H1 (cell line): ENCODE results near the gene PHF1. TPM values are rescaled to one million over a fixed set of nuclear protein-coding genes. Genes with fewer than 3 reads are reported as not detected.

Experiments
- CTCF ChIA-PET: fragments of 300-600 bp; sonication (Branson Sonifier 250); formaldehyde crosslinking; loops from one replicate; lab custom pipeline; 2021; ENCODE audit not compliant: partially characterized antibody; lab: Charles Lee
- POLR2A ChIA-PET: fragments of 300-600 bp; sonication (Branson Sonifier 250); formaldehyde crosslinking; loops from one replicate; lab custom pipeline; 2021; ENCODE audit warnings: inconsistent platforms; ENCODE audit not compliant: partially characterized antibody; lab: Charles Lee
- DNase-seq, 2 experiments: peaks; one replicate each; pipeline versions ENCODE4 v3.0.0 to v3.0.0-alpha.2; 2010 to 2022; ENCODE audit warnings: low spot score in 2 of 2, low read depth in 1 of 2, mixed read lengths in 1 of 2
- FAIRE-seq: peaks from 2 replicates; lab custom pipeline; 2011; peaks lifted over from hg19 to GRCh38; lab: Jason Lieb, UNC
- H2AFZ ChIP-seq: 2 replicates; pipeline ENCODE4 v1.8.1; 2012; ENCODE audit warnings: low read length, inconsistent platforms
- H2AK5ac ChIP-seq: 2 replicates; pipeline ENCODE4 v1.6.1; 2013; ENCODE audit warnings: low read depth, low read length
- H2BK120ac ChIP-seq: replicated peaks from 2 replicates; pipeline ENCODE3; 2013; ENCODE audit warnings: low read depth, low read length, inconsistent platforms
- H2BK12ac ChIP-seq: 2 replicates; pipeline ENCODE4 v1.6.1; 2013; ENCODE audit warnings: low read depth, low read length
- H2BK15ac ChIP-seq: 2 replicates; pipeline ENCODE4 v1.6.1; 2013; ENCODE audit warnings: low read length
- H2BK20ac ChIP-seq: 2 replicates; pipeline ENCODE4 v1.6.1; 2013; ENCODE audit warnings: low read length
- H2BK5ac ChIP-seq: 2 replicates; pipeline ENCODE4 v1.6.1; 2013; ENCODE audit warnings: low read depth, low read length
- H3K14ac ChIP-seq: 2 replicates; pipeline ENCODE4 v1.6.1; 2013; ENCODE audit warnings: inconsistent platforms; ENCODE audit not compliant: insufficient read length
- H3K18ac ChIP-seq: 2 replicates; pipeline ENCODE4 v1.6.1; 2013; ENCODE audit warnings: low read length; ENCODE audit errors: extremely low read depth
- H3K23ac ChIP-seq: 2 replicates; pipeline ENCODE4 v1.6.1; 2013; ENCODE audit warnings: inconsistent platforms; ENCODE audit not compliant: insufficient read length
- H3K23me2 ChIP-seq: 2 replicates; pipeline ENCODE4 v1.6.1; 2013; ENCODE audit warnings: low read depth, low read length
- H3K27ac ChIP-seq: 2 replicates; pipeline ENCODE4 v1.6.1; 2011; ENCODE audit warnings: low read depth, low read length, inconsistent platforms
- H3K27me3 ChIP-seq, 4 experiments: replicated peaks in 1 of 4; 1 replicate in 1 of 4; 2 replicates in 3 of 4; pipeline versions ENCODE4 v1.6.1 to v1.8.1; 2011 to 2013; ENCODE audit warnings: low read length in 3 of 4, mild to moderate bottlenecking in 3 of 4, inconsistent platforms in 2 of 4, mixed read lengths in 2 of 4, moderate library complexity in 1 of 4; ENCODE audit not compliant: control insufficient read depth in 3 of 4, insufficient read depth in 3 of 4; ENCODE audit errors: extremely low read depth in 1 of 4
- H3K36me3 ChIP-seq, 4 experiments: 2 replicates each; pipeline versions ENCODE4 v1.6.1 to v1.8.1; 2011 to 2013; ENCODE audit warnings: mild to moderate bottlenecking in 4 of 4, low read length in 3 of 4, moderate library complexity in 2 of 4, control low read depth in 1 of 4, inconsistent platforms in 1 of 4; ENCODE audit not compliant: insufficient read depth in 4 of 4, control insufficient read depth in 2 of 4
- H3K4ac ChIP-seq: replicated peaks from 2 replicates; pipeline ENCODE3; 2013; ENCODE audit warnings: low read length, low read depth, mixed read lengths, inconsistent platforms; ENCODE audit not compliant: insufficient read length
- H3K4me1 ChIP-seq, 4 experiments: replicated peaks in 1 of 4; 1 replicate in 1 of 4; 2 replicates in 3 of 4; pipeline versions ENCODE4 v1.6.1 to v1.8.1; 2011 to 2013; ENCODE audit warnings: low read length in 3 of 4, inconsistent platforms in 2 of 4, mixed read lengths in 1 of 4; ENCODE audit not compliant: insufficient read depth in 4 of 4, control insufficient read depth in 3 of 4
- H3K4me2 ChIP-seq, 2 experiments: 2 replicates each; pipeline versions ENCODE4 v1.6.1 to v1.8.1; 2011 to 2013; ENCODE audit warnings: low read depth in 2 of 2, low read length in 2 of 2, control low read depth in 1 of 2, inconsistent platforms in 1 of 2, mild to moderate bottlenecking in 1 of 2; ENCODE audit not compliant: insufficient read depth in 1 of 2
- H3K4me3 ChIP-seq, 4 experiments: fragments of 200-600, 300-600 bp in 1 of 4; sonication (generic), shearing (Covaris generic), sonication (Bioruptor Twin) in 1 of 4; 2 replicates each; pipeline versions ENCODE4 v1.5.1 to v1.8.1; 2011 to 2016; ENCODE audit warnings: low read length in 4 of 4, low read depth in 3 of 4, control low read depth in 2 of 4, inconsistent platforms in 2 of 4, mild to moderate bottlenecking in 2 of 4, mixed read lengths in 1 of 4, moderate library complexity in 1 of 4; ENCODE audit not compliant: insufficient read depth in 2 of 4; ENCODE audit errors: extremely low read depth in 1 of 4
- H3K56ac ChIP-seq: replicated peaks from 2 replicates; pipeline ENCODE3; 2013; ENCODE audit warnings: low read depth, mild to moderate bottlenecking, mixed read lengths, low read length, inconsistent platforms; ENCODE audit not compliant: insufficient read length
- H3K79me1 ChIP-seq: 2 replicates; pipeline ENCODE4 v1.6.1; 2013; ENCODE audit warnings: low read depth, low read length, control low read depth
- H3K79me2 ChIP-seq, 2 experiments: 2 replicates each; pipeline versions ENCODE4 v1.6.1 to v1.8.1; 2012 to 2013; ENCODE audit warnings: low read length in 2 of 2, mild to moderate bottlenecking in 2 of 2, inconsistent platforms in 1 of 2; ENCODE audit not compliant: insufficient read depth in 2 of 2, control insufficient read depth in 1 of 2
- H3K9ac ChIP-seq, 4 experiments: replicated peaks in 1 of 4; 1 replicate in 1 of 4; 2 replicates in 3 of 4; pipeline versions ENCODE4 v1.6.1 to v1.8.1; 2011 to 2013; ENCODE audit warnings: low read depth in 3 of 4, low read length in 3 of 4, control low read depth in 2 of 4, mild to moderate bottlenecking in 2 of 4, moderate library complexity in 2 of 4, inconsistent platforms in 1 of 4; ENCODE audit errors: extremely low read depth in 1 of 4
- H3K9me3 ChIP-seq, 2 experiments: 2 replicates each; pipeline versions ENCODE4 v1.6.1 to v1.8.1; 2012 to 2013; ENCODE audit warnings: mild to moderate bottlenecking in 2 of 2, moderate library complexity in 2 of 2, control low read depth in 1 of 2, inconsistent platforms in 1 of 2, low read depth in 1 of 2, low read length in 1 of 2, mixed read lengths in 1 of 2; ENCODE audit not compliant: insufficient read depth in 2 of 2
- H4K20me1 ChIP-seq, 2 experiments: replicated peaks in 1 of 2; 2 replicates each; pipeline versions ENCODE3 to v1.8.1; 2011 to 2013; ENCODE audit warnings: inconsistent platforms in 2 of 2, low read length in 2 of 2, mild to moderate bottlenecking in 1 of 2; ENCODE audit not compliant: insufficient read depth in 2 of 2, control insufficient read depth in 1 of 2
- H4K5ac ChIP-seq: 2 replicates; pipeline ENCODE4 v1.6.1; 2013; ENCODE audit warnings: low read length, low read depth, mixed read lengths, inconsistent platforms; ENCODE audit not compliant: insufficient read length
- H4K8ac ChIP-seq: 2 replicates; pipeline ENCODE4 v1.8.0; 2013; ENCODE audit warnings: mild to moderate bottlenecking, moderate library complexity, low read length, inconsistent platforms; ENCODE audit not compliant: insufficient read depth; ENCODE audit errors: extremely low read depth
- H4K91ac ChIP-seq: replicated peaks from 2 replicates; pipeline ENCODE3; 2013; ENCODE audit warnings: low read length, mixed read lengths, inconsistent platforms; ENCODE audit not compliant: insufficient read length
- FOSL1 ChIP-seq: IDR thresholded peaks from 2 replicates; pipeline ENCODE4 v1.6.1; 2011; ENCODE audit warnings: mild to moderate bottlenecking, low read depth, low read length, moderate library complexity; ENCODE audit not compliant: insufficient read depth
- POLR2A ChIP-seq, 2 experiments: IDR thresholded peaks; 1 replicate in 1 of 2; 2 replicates in 1 of 2; pipeline ENCODE4 v1.6.1; 2011; ENCODE audit warnings: low read depth in 2 of 2, low read length in 2 of 2, mild to moderate bottlenecking in 2 of 2; ENCODE audit errors: control extremely low read depth in 1 of 2
- POLR2AphosphoS5 ChIP-seq: IDR thresholded peaks from 2 replicates; pipeline ENCODE4 v1.6.1; 2011; ENCODE audit warnings: low read depth, low read length
- WGBS, 2 experiments: shearing (Covaris generic) in 1 of 2; methylation state at CpG; one replicate each; pipeline versions ENCODE4 v1.1.6 to v1.1.7; 2013 to 2015; ENCODE audit warnings: low lambda C conversion rate in 2 of 2, mixed read lengths in 2 of 2, inconsistent platforms in 1 of 2, low coverage in 1 of 2, missing lambda C conversion rate in 1 of 2; ENCODE audit not compliant: insufficient replicate concordance in 2 of 2, insufficient coverage in 1 of 2, insufficient read length in 1 of 2; ENCODE audit errors: extremely low coverage in 1 of 2, missing lambda C conversion rate in 1 of 2; 5-methylcytosine and 5-hydroxymethylcytosine counted together
- polyA plus RNA-seq, 7 experiments: library from polyadenylated mRNA; depleted of rRNA in 3 of 7; stranded (reverse) in 5 of 7; unstranded in 2 of 7; fragments of >200 nt in 5 of 7; fragments of 200-250 nt in 2 of 7; gene quantifications; 1 replicate in 5 of 7; 2 replicates in 1 of 7; 4 replicates in 1 of 7; pipeline versions ENCODE4 v1.2.1 to v1.2.3, GENCODE V29; 2011 to 2013; ENCODE audit warnings: missing spikeins in 2 of 7, mixed read lengths in 2 of 7
- total RNA-seq: library from RNA; stranded (reverse); fragmentation: NEBNext Ultra II Directional; extraction: Animal tissue kit (Norgen Biotek cat#: 25700); gene quantifications from 2 replicates; pipeline ENCODE4 v1.2.1, GENCODE V29; 2021

The PHF1 gene
- total and polyA plus RNA-seq, 2 of the 8 experiments (the other 6 are each of a cell fraction or from before 2014, with no cell fraction given), result 47.3 to 78.6 TPM

- 0 out of 2 replicates have a peak overlapping the region, but pooled peaks have one; percentile 16 for H2BK5ac ChIP-seq
These were observed 2.7 kb downstream of the PHF1 start for GRCh38 chr6:33413241-33414120.

More at GRCh38 chr6:33413241-33414120, 2.7 kb downstream of the PHF1 start:
- H3K79me1 ChIP-seq, result peaks cover 9% of the 10 kb centered on the region; the same call in 1 of the 2 replicates
- H3K9ac ChIP-seq, result no peak overlapping the region
- no peak overlapping the region for H3K27ac ChIP-seq
- TF ChIP-seq FOSL1, result no peak
- TF ChIP-seq POLR2AphosphoS5, result peak; percentile 51
- peak in 1 of 2 experiments; percentile 48; a peak in 2 of 3 replicates for TF ChIP-seq POLR2A (IDR thresholded peaks at IDR 0.05; ENCODE audit: control extremely low read depth in 1 of 2, low read depth in 2 of 2, low read length in 2 of 2)
- TF ChIP-seq, all 59 proteins: peak for 2
- Histone ChIP-seq H3K4me3 (no peak overlapping the region), H3K4me2 (no peak overlapping the region), H3K4ac (no peak overlapping the region), H3K23ac (no peak overlapping the region), H3K14ac (no peak overlapping the region), H2BK12ac (no peak overlapping the region), H3K79me2 (peaks cover 11 to 36% of the 10 kb centered on the region in 2 experiments), H2BK15ac (no peak overlapping the region), H3K18ac (no peak overlapping the region), H4K91ac (no peak overlapping the region), H3K23me2 (peaks cover 18% of the 10 kb centered on the region), H2BK120ac (no peak overlapping the region), H2AFZ (no peak overlapping the region), H3K9me3 (no peaks in the 10 kb centered on the region), H4K5ac (no peak overlapping the region), H4K20me1 (peaks cover 4 to 17% of the 10 kb centered on the region in 2 experiments), H3K56ac (no peak overlapping the region), H2BK20ac (no peak overlapping the region), H2AK5ac (no peak overlapping the region), H3K36me3 (peaks cover 7 to 45% (median 29%) of the 10 kb centered on the region in 4 experiments; a peak in 7 of 8 replicates), H3K27me3 (no peaks in the 10 kb centered on the region), H4K8ac (no peak overlapping the region), H3K4me1 (peaks cover 1 to 22% (median 10%) of the 10 kb centered on the region in 4 experiments)
- ChIA-PET POLR2A (interaction anchor here (0.7 to 2.4 kb wide), 6 partner anchors 9 to 136 kb away, joined by 3 to 12 read pairs (median 5); no protein-coding TSS in a partner anchor), CTCF (interaction anchor here (2.1 to 5.7 kb wide), 3 partner anchors 12 to 18 kb away, joined by 8 to 37 read pairs (median 10); no protein-coding TSS in a partner anchor)
- DNase-seq, result no peak
- FAIRE-seq, result no peak
- 92% methylated on average over 14 of the region's 14 CpGs; no CpG with 5 or more reads in 1 of the 2 experiments for WGBS, 2 experiments
